K562 (cell line): ENCODE data around the gene SLMAP. TPM values are rescaled to one million over a fixed set of nuclear protein-coding genes. Genes with fewer than 3 reads are reported as not detected.

Experiments used
- CEBPG ChIP-seq, 3 experiments: fragments of 200-800 bp in 1 of 3; sonication (Bioruptor generic) in 1 of 3; sonication (generic) in 1 of 3; formaldehyde crosslinking in 1 of 3; IDR thresholded peaks in 2 of 3; conservative IDR thresholded peaks in 1 of 3; 2 replicates each; pipeline versions ENCODE4 v1.6.1 to v1.8.0; 2016 to 2022; ENCODE audit warnings: missing compliant biosample characterization in 2 of 3, missing genetic modification characterization in 2 of 3, mild to moderate bottlenecking in 1 of 3, missing genetic modification reagents in 1 of 3
- EP400 ChIP-seq: fragments of 450-650 bp; IDR thresholded peaks from 2 replicates; pipeline ENCODE4 v1.6.1; 2017; ENCODE audit warnings: antibody characterized with exemption, mild to moderate bottlenecking, moderate library complexity
- ETV1 ChIP-seq: fragments of 450-650 bp; conservative IDR thresholded peaks from 2 replicates; pipeline ENCODE4 v1.6.1; 2016; ENCODE audit warnings: missing genetic modification characterization, control low read depth, low read depth, missing compliant biosample characterization
- LEF1 ChIP-seq: fragments of 450-650 bp; IDR thresholded peaks from 2 replicates; pipeline ENCODE4 v1.6.1; 2016; ENCODE audit warnings: mild to moderate bottlenecking
- TAF9B ChIP-seq: fragments of 450-650 bp; IDR thresholded peaks from 2 replicates; pipeline ENCODE4 v1.6.1; 2018; ENCODE audit warnings: mild to moderate bottlenecking; ENCODE audit not compliant: partially characterized antibody
- ZBTB11 ChIP-seq, 3 experiments: fragments of 200-800 bp in 1 of 3; fragments of 250-450 bp in 1 of 3; fragments of 450-650 bp in 1 of 3; sonication (Bioruptor Pico) in 1 of 3; sonication (Bioruptor generic) in 1 of 3; formaldehyde crosslinking in 1 of 3; IDR thresholded peaks; 2 replicates each; pipeline versions ENCODE4 v1.6.1 to v1.8.0; 2016 to 2022; ENCODE audit warnings: mild to moderate bottlenecking in 2 of 3, missing genetic modification characterization in 2 of 3, missing compliant biosample characterization in 1 of 3, moderate library complexity in 1 of 3
- ZFX ChIP-seq: sonication (generic); formaldehyde crosslinking; IDR thresholded peaks from 2 replicates; pipeline ENCODE4 v1.8.0; 2022; ENCODE audit warnings: mild to moderate bottlenecking, missing genetic modification reagents, moderate library complexity
- ZNF785 ChIP-seq: fragments of 250-450 bp; sonication (Bioruptor Pico); IDR thresholded peaks from 2 replicates; pipeline ENCODE4 v1.4.0; 2020; ENCODE audit warnings: mild to moderate bottlenecking
- polyA plus RNA-seq, 8 experiments: library from polyadenylated mRNA; depleted of rRNA in 4 of 8; stranded (reverse) in 5 of 8; unstranded in 3 of 8; fragments of >200 nt; fragmentation: Nextera tagmentation in 2 of 8; fragmentation: Illumina TruSeq in 1 of 8; extraction: Ambion mirVana in 2 of 8; extraction: Trizol in 1 of 8; gene quantifications; 2 replicates each; pipeline versions ENCODE4 v1.2.1 to v1.2.3, GENCODE V29; 2011 to 2014; ENCODE audit warnings: inconsistent platforms in 1 of 8, missing spikeins in 1 of 8
- total RNA-seq, 7 experiments: library from RNA; depleted of rRNA in 6 of 7; stranded (reverse); fragments of >200 nt in 6 of 7; fragmentation: Illumina TruSeq in 2 of 7; extraction: Trizol in 2 of 7; gene quantifications; 2 replicates each; pipeline versions ENCODE4 v1.2.1 to v1.2.3, GENCODE V29; 2011 to 2021; ENCODE audit warnings: low replicate concordance in 1 of 7
- TF ChIP-seq, protein P1 (sequence below), 2 experiments: fragments of 450-650 bp in 1 of 2; sonication (generic) in 1 of 2; formaldehyde crosslinking; conservative IDR thresholded peaks; 2 replicates each; pipeline versions ENCODE4 v1.4.0 to v1.8.1; 2020 to 2022; ENCODE audit warnings: mild to moderate bottlenecking in 1 of 2, missing genetic modification reagents in 1 of 2
- TF ChIP-seq, protein P2 (sequence below): sonication (generic); formaldehyde crosslinking; IDR thresholded peaks from 2 replicates; pipeline ENCODE4 v1.8.1; 2023; ENCODE audit warnings: missing genetic modification reagents, mild to moderate bottlenecking, borderline replicate concordance
- TF ChIP-seq, protein P3 (sequence below), 3 experiments: IDR thresholded peaks in 2 of 3; conservative IDR thresholded peaks in 1 of 3; 2 replicates each; pipeline ENCODE4 v1.5.1; 2011 to 2012; ENCODE audit warnings: low read length in 3 of 3, mild to moderate bottlenecking in 3 of 3, control low read depth in 2 of 3, improper control_type of control experiment in 1 of 3, inconsistent platforms in 1 of 3, low read depth in 1 of 3, mixed read lengths in 1 of 3, moderate library complexity in 1 of 3; ENCODE audit not compliant: insufficient read depth in 2 of 3

Gene SLMAP
- total and polyA plus RNA-seq, 9 of the 15 experiments (the other 6 are each of a cell fraction or from before 2014, with no cell fraction given) = 12.1 to 50.7 (median 28.3) TPM

DNA sequence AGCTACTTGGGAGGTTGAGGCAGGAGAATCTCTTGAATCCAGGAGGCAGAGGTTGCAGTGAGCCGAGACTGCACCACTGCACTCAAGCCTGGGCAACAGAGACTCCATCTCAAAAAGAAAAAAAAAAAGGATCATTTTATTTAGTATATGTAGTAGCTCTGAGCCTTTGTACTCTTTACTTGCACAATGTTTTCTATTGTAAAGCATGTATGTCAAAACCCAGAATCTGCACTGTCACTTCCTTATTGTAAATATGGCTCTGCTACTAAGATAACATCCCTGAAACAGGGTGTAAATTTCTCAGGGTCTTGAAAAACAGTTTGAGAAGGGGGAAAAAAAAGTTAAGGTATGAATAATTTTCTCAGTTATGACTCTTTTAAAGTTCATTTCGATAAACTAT lies 35.1 kb downstream of the SLMAP start (continued):
- TF ChIP-seq ZBTB11 (CRISPR knock-in tag; IDR thresholded peaks at IDR 0.05) (no peak), EP400 (no peak), LEF1 (peak; percentile 49; the same call in 1 of the 2 replicates), CEBPG (CRISPR knock-in tag; IDR thresholded peaks at IDR 0.05) (no peak; the same call in 1 of the 2 replicates), CEBPG (tag; conservative IDR thresholded peaks at IDR 0.05 in 1 of 2, IDR thresholded peaks at IDR 0.05 in 1 of 2) (peak; percentile 25 to 76; a peak in 2 of 4 replicates), ZFX (CRISPR knock-in tag) (no peak), ETV1 (tag) (peak; percentile 46), TAF9B (no peak), ZNF785 (no peak)
- TF ChIP-seq, protein P1, sequence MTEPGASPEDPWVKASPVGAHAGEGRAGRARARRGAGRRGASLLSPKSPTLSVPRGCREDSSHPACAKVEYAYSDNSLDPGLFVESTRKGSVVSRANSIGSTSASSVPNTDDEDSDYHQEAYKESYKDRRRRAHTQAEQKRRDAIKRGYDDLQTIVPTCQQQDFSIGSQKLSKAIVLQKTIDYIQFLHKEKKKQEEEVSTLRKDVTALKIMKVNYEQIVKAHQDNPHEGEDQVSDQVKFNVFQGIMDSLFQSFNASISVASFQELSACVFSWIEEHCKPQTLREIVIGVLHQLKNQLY (CRISPR knock-in tag; conservative IDR thresholded peaks at IDR 0.05) = no peak
- TF ChIP-seq, protein P2, sequence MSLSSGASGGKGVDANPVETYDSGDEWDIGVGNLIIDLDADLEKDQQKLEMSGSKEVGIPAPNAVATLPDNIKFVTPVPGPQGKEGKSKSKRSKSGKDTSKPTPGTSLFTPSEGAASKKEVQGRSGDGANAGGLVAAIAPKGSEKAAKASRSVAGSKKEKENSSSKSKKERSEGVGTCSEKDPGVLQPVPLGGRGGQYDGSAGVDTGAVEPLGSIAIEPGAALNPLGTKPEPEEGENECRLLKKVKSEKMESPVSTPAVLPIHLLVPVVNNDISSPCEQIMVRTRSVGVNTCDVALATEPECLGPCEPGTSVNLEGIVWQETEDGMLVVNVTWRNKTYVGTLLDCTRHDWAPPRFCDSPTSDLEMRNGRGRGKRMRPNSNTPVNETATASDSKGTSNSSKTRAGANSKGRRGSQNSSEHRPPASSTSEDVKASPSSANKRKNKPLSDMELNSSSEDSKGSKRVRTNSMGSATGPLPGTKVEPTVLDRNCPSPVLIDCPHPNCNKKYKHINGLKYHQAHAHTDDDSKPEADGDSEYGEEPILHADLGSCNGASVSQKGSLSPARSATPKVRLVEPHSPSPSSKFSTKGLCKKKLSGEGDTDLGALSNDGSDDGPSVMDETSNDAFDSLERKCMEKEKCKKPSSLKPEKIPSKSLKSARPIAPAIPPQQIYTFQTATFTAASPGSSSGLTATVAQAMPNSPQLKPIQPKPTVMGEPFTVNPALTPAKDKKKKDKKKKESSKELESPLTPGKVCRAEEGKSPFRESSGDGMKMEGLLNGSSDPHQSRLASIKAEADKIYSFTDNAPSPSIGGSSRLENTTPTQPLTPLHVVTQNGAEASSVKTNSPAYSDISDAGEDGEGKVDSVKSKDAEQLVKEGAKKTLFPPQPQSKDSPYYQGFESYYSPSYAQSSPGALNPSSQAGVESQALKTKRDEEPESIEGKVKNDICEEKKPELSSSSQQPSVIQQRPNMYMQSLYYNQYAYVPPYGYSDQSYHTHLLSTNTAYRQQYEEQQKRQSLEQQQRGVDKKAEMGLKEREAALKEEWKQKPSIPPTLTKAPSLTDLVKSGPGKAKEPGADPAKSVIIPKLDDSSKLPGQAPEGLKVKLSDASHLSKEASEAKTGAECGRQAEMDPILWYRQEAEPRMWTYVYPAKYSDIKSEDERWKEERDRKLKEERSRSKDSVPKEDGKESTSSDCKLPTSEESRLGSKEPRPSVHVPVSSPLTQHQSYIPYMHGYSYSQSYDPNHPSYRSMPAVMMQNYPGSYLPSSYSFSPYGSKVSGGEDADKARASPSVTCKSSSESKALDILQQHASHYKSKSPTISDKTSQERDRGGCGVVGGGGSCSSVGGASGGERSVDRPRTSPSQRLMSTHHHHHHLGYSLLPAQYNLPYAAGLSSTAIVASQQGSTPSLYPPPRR (CRISPR knock-in tag) = no peak
- TF ChIP-seq, protein P3, sequence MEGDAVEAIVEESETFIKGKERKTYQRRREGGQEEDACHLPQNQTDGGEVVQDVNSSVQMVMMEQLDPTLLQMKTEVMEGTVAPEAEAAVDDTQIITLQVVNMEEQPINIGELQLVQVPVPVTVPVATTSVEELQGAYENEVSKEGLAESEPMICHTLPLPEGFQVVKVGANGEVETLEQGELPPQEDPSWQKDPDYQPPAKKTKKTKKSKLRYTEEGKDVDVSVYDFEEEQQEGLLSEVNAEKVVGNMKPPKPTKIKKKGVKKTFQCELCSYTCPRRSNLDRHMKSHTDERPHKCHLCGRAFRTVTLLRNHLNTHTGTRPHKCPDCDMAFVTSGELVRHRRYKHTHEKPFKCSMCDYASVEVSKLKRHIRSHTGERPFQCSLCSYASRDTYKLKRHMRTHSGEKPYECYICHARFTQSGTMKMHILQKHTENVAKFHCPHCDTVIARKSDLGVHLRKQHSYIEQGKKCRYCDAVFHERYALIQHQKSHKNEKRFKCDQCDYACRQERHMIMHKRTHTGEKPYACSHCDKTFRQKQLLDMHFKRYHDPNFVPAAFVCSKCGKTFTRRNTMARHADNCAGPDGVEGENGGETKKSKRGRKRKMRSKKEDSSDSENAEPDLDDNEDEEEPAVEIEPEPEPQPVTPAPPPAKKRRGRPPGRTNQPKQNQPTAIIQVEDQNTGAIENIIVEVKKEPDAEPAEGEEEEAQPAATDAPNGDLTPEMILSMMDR (IDR thresholded peaks at IDR 0.05 in 2 of 3, conservative IDR thresholded peaks at IDR 0.05 in 1 of 3; ENCODE audit: insufficient read depth in 2 of 3, low read depth in 1 of 3, low read length in 3 of 3) = no peak
